Measurements from ENCODE around the gene NID1.

DNA sequence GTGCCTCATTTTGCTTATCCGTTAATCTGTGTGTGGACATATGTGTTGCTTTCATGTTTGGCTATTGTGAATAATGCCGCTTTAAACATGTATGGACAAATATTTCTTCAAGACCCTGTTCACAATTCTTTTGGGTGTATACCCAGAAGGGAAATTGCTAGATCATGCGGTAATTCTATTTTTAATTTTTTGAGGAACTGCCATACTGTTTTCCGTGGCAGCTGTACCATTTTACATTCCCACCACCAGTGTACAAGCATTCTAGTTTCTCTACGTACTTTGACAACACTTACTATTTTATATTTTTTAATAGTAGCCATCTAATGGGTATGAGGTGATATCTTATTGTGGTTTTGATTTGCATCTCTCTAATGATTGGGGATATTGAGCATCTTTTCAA, 7.1 kb upstream of the NID1 start:
- TF ChIP-seq, protein P1, sequence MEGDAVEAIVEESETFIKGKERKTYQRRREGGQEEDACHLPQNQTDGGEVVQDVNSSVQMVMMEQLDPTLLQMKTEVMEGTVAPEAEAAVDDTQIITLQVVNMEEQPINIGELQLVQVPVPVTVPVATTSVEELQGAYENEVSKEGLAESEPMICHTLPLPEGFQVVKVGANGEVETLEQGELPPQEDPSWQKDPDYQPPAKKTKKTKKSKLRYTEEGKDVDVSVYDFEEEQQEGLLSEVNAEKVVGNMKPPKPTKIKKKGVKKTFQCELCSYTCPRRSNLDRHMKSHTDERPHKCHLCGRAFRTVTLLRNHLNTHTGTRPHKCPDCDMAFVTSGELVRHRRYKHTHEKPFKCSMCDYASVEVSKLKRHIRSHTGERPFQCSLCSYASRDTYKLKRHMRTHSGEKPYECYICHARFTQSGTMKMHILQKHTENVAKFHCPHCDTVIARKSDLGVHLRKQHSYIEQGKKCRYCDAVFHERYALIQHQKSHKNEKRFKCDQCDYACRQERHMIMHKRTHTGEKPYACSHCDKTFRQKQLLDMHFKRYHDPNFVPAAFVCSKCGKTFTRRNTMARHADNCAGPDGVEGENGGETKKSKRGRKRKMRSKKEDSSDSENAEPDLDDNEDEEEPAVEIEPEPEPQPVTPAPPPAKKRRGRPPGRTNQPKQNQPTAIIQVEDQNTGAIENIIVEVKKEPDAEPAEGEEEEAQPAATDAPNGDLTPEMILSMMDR (IDR thresholded peaks at IDR 0.05) = no peak
- no peak for TF ChIP-seq POLR2A (IDR thresholded peaks at IDR 0.05)
